SK-N-SH treated with all-trans-retinoic acid at 6 μM for 48 hours (cell line): ENCODE measurements around the gene EMC6.
"Not testable (repeated sequence)": the region's sequence is repeated elsewhere in the genome, so short reads cannot be mapped to it uniquely, and the experiment has no call there.

Source experiments
- ARNTL ChIP-seq: fragments of 450-650 bp; formaldehyde crosslinking; IDR thresholded peaks from 2 replicates; pipeline ENCODE4 v1.5.0; 2020; ENCODE audit warnings: low read depth, mild to moderate bottlenecking, moderate library complexity, borderline replicate concordance
- ESRRG ChIP-seq: fragments of 250-450 bp; sonication (Bioruptor Pico); IDR thresholded peaks from 2 replicates; pipeline ENCODE4 v1.6.1; 2021; ENCODE audit warnings: mild to moderate bottlenecking
- SNAI2 ChIP-seq: fragments of 250-450 bp; sonication (Bioruptor Pico); IDR thresholded peaks from 2 replicates; pipeline ENCODE4 v1.5.0; 2020; ENCODE audit warnings: mild to moderate bottlenecking, moderate library complexity
- ZFP3 ChIP-seq: fragments of 250-450 bp; sonication (Bioruptor Pico); IDR thresholded peaks from 2 replicates; pipeline ENCODE4 v1.5.0; 2020; ENCODE audit warnings: mild to moderate bottlenecking, moderate library complexity
- ZNF565 ChIP-seq: fragments of 450-650 bp; formaldehyde crosslinking; conservative IDR thresholded peaks from 2 replicates; pipeline ENCODE4 v1.5.0; 2020; ENCODE audit warnings: low read depth, mild to moderate bottlenecking, moderate library complexity

- TF ChIP-seq ZNF565 (CRISPR knock-in tag); SNAI2 (CRISPR knock-in tag); ZFP3; ARNTL; ESRRG (CRISPR knock-in tag): not testable (repeated sequence)
Measured at GRCh38 chr17:3702041-3702539, 33.5 kb downstream of the EMC6 start.
